ENCODE measurements around the gene ARHGAP10. TPM values are rescaled to one million over a fixed set of nuclear protein-coding genes. Genes with fewer than 3 reads are reported as not detected.

The ARHGAP10 gene
- total RNA-seq, 1 experiment from 2014 or later, result 36.6 TPM

- no TSS peak for BruUV-seq (replicated peaks)
- no peaks in the 10 kb centered on the region for H3K36me3 ChIP-seq (ENCODE audit: control insufficient read depth, insufficient read depth, low read length)
- no peaks in the 10 kb centered on the region for H3K27me3 ChIP-seq (replicated peaks; ENCODE audit: control insufficient read depth, insufficient read depth, low read length)
- POLR2A ChIA-PET, result no interaction called here
- CTCF ChIA-PET, result no interaction called here
- peaks cover 7% of the 10 kb centered on the region for H3K36me3 Mint-ChIP-seq (ENCODE audit: insufficient read depth, unreplicated experiment)
- no peaks in the 10 kb centered on the region for H3K27me3 Mint-ChIP-seq (ENCODE audit: insufficient read depth, unreplicated experiment)
- no peak overlapping the region for H3K4me3 Mint-ChIP-seq (ENCODE audit: unreplicated experiment)
- TF ChIP-seq, protein P1, sequence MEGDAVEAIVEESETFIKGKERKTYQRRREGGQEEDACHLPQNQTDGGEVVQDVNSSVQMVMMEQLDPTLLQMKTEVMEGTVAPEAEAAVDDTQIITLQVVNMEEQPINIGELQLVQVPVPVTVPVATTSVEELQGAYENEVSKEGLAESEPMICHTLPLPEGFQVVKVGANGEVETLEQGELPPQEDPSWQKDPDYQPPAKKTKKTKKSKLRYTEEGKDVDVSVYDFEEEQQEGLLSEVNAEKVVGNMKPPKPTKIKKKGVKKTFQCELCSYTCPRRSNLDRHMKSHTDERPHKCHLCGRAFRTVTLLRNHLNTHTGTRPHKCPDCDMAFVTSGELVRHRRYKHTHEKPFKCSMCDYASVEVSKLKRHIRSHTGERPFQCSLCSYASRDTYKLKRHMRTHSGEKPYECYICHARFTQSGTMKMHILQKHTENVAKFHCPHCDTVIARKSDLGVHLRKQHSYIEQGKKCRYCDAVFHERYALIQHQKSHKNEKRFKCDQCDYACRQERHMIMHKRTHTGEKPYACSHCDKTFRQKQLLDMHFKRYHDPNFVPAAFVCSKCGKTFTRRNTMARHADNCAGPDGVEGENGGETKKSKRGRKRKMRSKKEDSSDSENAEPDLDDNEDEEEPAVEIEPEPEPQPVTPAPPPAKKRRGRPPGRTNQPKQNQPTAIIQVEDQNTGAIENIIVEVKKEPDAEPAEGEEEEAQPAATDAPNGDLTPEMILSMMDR (IDR thresholded peaks at IDR 0.05; ENCODE audit: insufficient read depth in 1 of 2, low read depth in 1 of 2, low read length in 1 of 2, severe bottlenecking in 1 of 2, unreplicated experiment in 1 of 2), result no peak
- H3K4me3 ChIP-seq (ENCODE audit: low read depth, low read length), result no peak overlapping the region
- H3K9me3 ChIP-seq, result no peaks in the 10 kb centered on the region
- H3K9me3 Mint-ChIP-seq (ENCODE audit: unreplicated experiment), result no peaks in the 10 kb centered on the region
- no peaks in the 10 kb centered on the region for H3K4me1 Mint-ChIP-seq (ENCODE audit: low read depth, unreplicated experiment)
- no peaks in the 10 kb centered on the region for H3K4me1 ChIP-seq
- DNase-seq, result no peak
- intact Hi-C loops (cut with micrococcal nuclease; ENCODE audit: unreplicated experiment), result no loop called here
- H3K27ac Mint-ChIP-seq (ENCODE audit: unreplicated experiment), result no peak overlapping the region
Measured at GRCh38 chr4:148044912-148045352, 313.0 kb downstream of the ARHGAP10 start.

DNA sequence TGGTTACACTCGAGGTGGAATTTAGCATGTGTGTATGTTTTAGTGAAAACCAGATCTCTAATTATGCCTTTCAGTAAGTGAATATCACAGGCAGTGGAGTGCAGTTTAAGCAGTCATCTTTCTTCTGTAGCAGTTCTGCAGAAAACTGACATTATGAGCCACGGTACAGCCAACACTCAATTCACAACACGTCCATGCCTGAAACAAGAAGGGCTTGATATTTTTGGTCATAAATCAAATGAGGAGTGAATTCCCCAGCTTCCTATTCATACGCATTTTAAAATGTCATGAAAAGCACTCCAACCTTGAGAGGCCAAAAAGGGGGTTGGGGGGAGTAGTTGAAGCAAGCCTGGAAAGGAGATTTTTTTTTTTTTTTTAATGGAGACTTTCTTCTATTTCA, 316.7 kb downstream of the ARHGAP10 start:
- Mint-ChIP-seq H3K36me3 (ENCODE audit: insufficient read depth, unreplicated experiment) (peaks cover 11% of the 10 kb centered on the region), H3K4me1 (ENCODE audit: low read depth, unreplicated experiment) (no peaks in the 10 kb centered on the region), H3K27me3 (ENCODE audit: insufficient read depth, unreplicated experiment) (no peaks in the 10 kb centered on the region), H3K9me3 (ENCODE audit: unreplicated experiment) (no peaks in the 10 kb centered on the region), H3K27ac (ENCODE audit: unreplicated experiment) (no peak overlapping the region), H3K4me3 (ENCODE audit: unreplicated experiment) (no peak overlapping the region)
- H3K9me3 ChIP-seq, result no peaks in the 10 kb centered on the region
- no peaks in the 10 kb centered on the region for H3K4me1 ChIP-seq
- H3K27me3 ChIP-seq (replicated peaks; ENCODE audit: control insufficient read depth, insufficient read depth, low read length), result no peaks in the 10 kb centered on the region
- ChIA-PET POLR2A (no interaction called here), CTCF (no interaction called here)
- TF ChIP-seq, protein P1 (IDR thresholded peaks at IDR 0.05; ENCODE audit: insufficient read depth in 1 of 2, low read depth in 1 of 2, low read length in 1 of 2, severe bottlenecking in 1 of 2, unreplicated experiment in 1 of 2), result no peak
- intact Hi-C loops (cut with micrococcal nuclease; ENCODE audit: unreplicated experiment), result no loop called here
- H3K4me3 ChIP-seq (ENCODE audit: low read depth, low read length), result no peak overlapping the region
- no peak for DNase-seq
- H3K36me3 ChIP-seq (ENCODE audit: control insufficient read depth, insufficient read depth, low read length), result no peaks in the 10 kb centered on the region
- no TSS peak for BruUV-seq (replicated peaks)

DNA sequence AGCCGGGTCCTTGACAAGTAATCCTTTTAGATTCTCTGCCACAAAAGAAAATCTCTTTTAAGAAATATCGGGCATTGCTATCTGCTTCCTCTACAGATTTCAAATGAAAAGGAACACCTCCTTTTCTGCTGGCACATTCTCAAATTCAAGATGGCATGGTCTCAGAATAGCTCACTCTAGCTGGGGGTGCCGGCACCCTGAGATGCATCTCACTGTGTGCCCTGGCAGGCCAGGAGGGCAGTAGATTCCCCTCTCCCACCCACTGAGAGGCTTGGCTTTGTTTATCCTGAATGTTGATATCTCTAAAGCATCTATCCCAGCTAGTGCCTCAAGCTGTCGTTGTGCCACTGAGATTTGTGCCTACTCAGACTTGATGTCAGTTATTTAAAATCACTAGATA, 319.5 kb downstream of the ARHGAP10 start:
- BruUV-seq (replicated peaks), result no TSS peak
- Histone ChIP-seq H3K9me3 (no peaks in the 10 kb centered on the region), H3K4me3 (ENCODE audit: low read depth, low read length) (no peak overlapping the region), H3K36me3 (ENCODE audit: control insufficient read depth, insufficient read depth, low read length) (no peaks in the 10 kb centered on the region), H3K4me1 (no peaks in the 10 kb centered on the region), H3K27me3 (replicated peaks; ENCODE audit: control insufficient read depth, insufficient read depth, low read length) (no peaks in the 10 kb centered on the region)
- TF ChIP-seq, protein P1 (IDR thresholded peaks at IDR 0.05; ENCODE audit: insufficient read depth in 1 of 2, low read depth in 1 of 2, low read length in 1 of 2, severe bottlenecking in 1 of 2, unreplicated experiment in 1 of 2), result no peak
- Mint-ChIP-seq H3K9me3 (ENCODE audit: unreplicated experiment) (no peaks in the 10 kb centered on the region), H3K27me3 (ENCODE audit: insufficient read depth, unreplicated experiment) (no peaks in the 10 kb centered on the region), H3K36me3 (ENCODE audit: insufficient read depth, unreplicated experiment) (peaks cover 11% of the 10 kb centered on the region), H3K4me3 (ENCODE audit: unreplicated experiment) (no peak overlapping the region), H3K4me1 (ENCODE audit: low read depth, unreplicated experiment) (no peaks in the 10 kb centered on the region), H3K27ac (ENCODE audit: unreplicated experiment) (no peak overlapping the region)
- ChIA-PET POLR2A (no interaction called here), CTCF (no interaction called here)
- intact Hi-C loops (cut with micrococcal nuclease; ENCODE audit: unreplicated experiment), result no loop called here
- DNase-seq, result no peak
